H1 (cell line): ENCODE results near the gene SERPING1. TPM values are rescaled to one million over a fixed set of nuclear protein-coding genes. Genes with fewer than 3 reads are reported as not detected.

ENCODE experiments used
- CTCF ChIA-PET: fragments of 300-600 bp; sonication (Branson Sonifier 250); formaldehyde crosslinking; loops from one replicate; lab custom pipeline; 2021; ENCODE audit not compliant: partially characterized antibody; lab: Charles Lee
- POLR2A ChIA-PET: fragments of 300-600 bp; sonication (Branson Sonifier 250); formaldehyde crosslinking; loops from one replicate; lab custom pipeline; 2021; ENCODE audit warnings: inconsistent platforms; ENCODE audit not compliant: partially characterized antibody; lab: Charles Lee
- DNase-seq, 2 experiments: peaks; one replicate each; pipeline versions ENCODE4 v3.0.0 to v3.0.0-alpha.2; 2010 to 2022; ENCODE audit warnings: low spot score in 2 of 2, low read depth in 1 of 2, mixed read lengths in 1 of 2
- FAIRE-seq: peaks from 2 replicates; lab custom pipeline; 2011; peaks lifted over from hg19 to GRCh38; lab: Jason Lieb, UNC
- H2AFZ ChIP-seq: 2 replicates; pipeline ENCODE4 v1.8.1; 2012; ENCODE audit warnings: low read length, inconsistent platforms
- H2AK5ac ChIP-seq: 2 replicates; pipeline ENCODE4 v1.6.1; 2013; ENCODE audit warnings: low read depth, low read length
- H2BK120ac ChIP-seq: replicated peaks from 2 replicates; pipeline ENCODE3; 2013; ENCODE audit warnings: low read depth, low read length, inconsistent platforms
- H2BK12ac ChIP-seq: 2 replicates; pipeline ENCODE4 v1.6.1; 2013; ENCODE audit warnings: low read depth, low read length
- H2BK15ac ChIP-seq: 2 replicates; pipeline ENCODE4 v1.6.1; 2013; ENCODE audit warnings: low read length
- H2BK20ac ChIP-seq: 2 replicates; pipeline ENCODE4 v1.6.1; 2013; ENCODE audit warnings: low read length
- H2BK5ac ChIP-seq: 2 replicates; pipeline ENCODE4 v1.6.1; 2013; ENCODE audit warnings: low read depth, low read length
- H3K14ac ChIP-seq: 2 replicates; pipeline ENCODE4 v1.6.1; 2013; ENCODE audit warnings: inconsistent platforms; ENCODE audit not compliant: insufficient read length
- H3K18ac ChIP-seq: 2 replicates; pipeline ENCODE4 v1.6.1; 2013; ENCODE audit warnings: low read length; ENCODE audit errors: extremely low read depth
- H3K23ac ChIP-seq: 2 replicates; pipeline ENCODE4 v1.6.1; 2013; ENCODE audit warnings: inconsistent platforms; ENCODE audit not compliant: insufficient read length
- H3K23me2 ChIP-seq: 2 replicates; pipeline ENCODE4 v1.6.1; 2013; ENCODE audit warnings: low read depth, low read length
- H3K27ac ChIP-seq: 2 replicates; pipeline ENCODE4 v1.6.1; 2011; ENCODE audit warnings: low read depth, low read length, inconsistent platforms
- H3K27me3 ChIP-seq, 4 experiments: replicated peaks in 1 of 4; 1 replicate in 1 of 4; 2 replicates in 3 of 4; pipeline versions ENCODE4 v1.6.1 to v1.8.1; 2011 to 2013; ENCODE audit warnings: low read length in 3 of 4, mild to moderate bottlenecking in 3 of 4, inconsistent platforms in 2 of 4, mixed read lengths in 2 of 4, moderate library complexity in 1 of 4; ENCODE audit not compliant: control insufficient read depth in 3 of 4, insufficient read depth in 3 of 4; ENCODE audit errors: extremely low read depth in 1 of 4
- H3K36me3 ChIP-seq, 4 experiments: 2 replicates each; pipeline versions ENCODE4 v1.6.1 to v1.8.1; 2011 to 2013; ENCODE audit warnings: mild to moderate bottlenecking in 4 of 4, low read length in 3 of 4, moderate library complexity in 2 of 4, control low read depth in 1 of 4, inconsistent platforms in 1 of 4; ENCODE audit not compliant: insufficient read depth in 4 of 4, control insufficient read depth in 2 of 4
- H3K4ac ChIP-seq: replicated peaks from 2 replicates; pipeline ENCODE3; 2013; ENCODE audit warnings: low read length, low read depth, mixed read lengths, inconsistent platforms; ENCODE audit not compliant: insufficient read length
- H3K4me1 ChIP-seq, 4 experiments: replicated peaks in 1 of 4; 1 replicate in 1 of 4; 2 replicates in 3 of 4; pipeline versions ENCODE4 v1.6.1 to v1.8.1; 2011 to 2013; ENCODE audit warnings: low read length in 3 of 4, inconsistent platforms in 2 of 4, mixed read lengths in 1 of 4; ENCODE audit not compliant: insufficient read depth in 4 of 4, control insufficient read depth in 3 of 4
- H3K4me2 ChIP-seq, 2 experiments: 2 replicates each; pipeline versions ENCODE4 v1.6.1 to v1.8.1; 2011 to 2013; ENCODE audit warnings: low read depth in 2 of 2, low read length in 2 of 2, control low read depth in 1 of 2, inconsistent platforms in 1 of 2, mild to moderate bottlenecking in 1 of 2; ENCODE audit not compliant: insufficient read depth in 1 of 2
- H3K4me3 ChIP-seq, 4 experiments: fragments of 200-600, 300-600 bp in 1 of 4; sonication (generic), shearing (Covaris generic), sonication (Bioruptor Twin) in 1 of 4; 2 replicates each; pipeline versions ENCODE4 v1.5.1 to v1.8.1; 2011 to 2016; ENCODE audit warnings: low read length in 4 of 4, low read depth in 3 of 4, control low read depth in 2 of 4, inconsistent platforms in 2 of 4, mild to moderate bottlenecking in 2 of 4, mixed read lengths in 1 of 4, moderate library complexity in 1 of 4; ENCODE audit not compliant: insufficient read depth in 2 of 4; ENCODE audit errors: extremely low read depth in 1 of 4
- H3K56ac ChIP-seq: replicated peaks from 2 replicates; pipeline ENCODE3; 2013; ENCODE audit warnings: low read depth, mild to moderate bottlenecking, mixed read lengths, low read length, inconsistent platforms; ENCODE audit not compliant: insufficient read length
- H3K79me1 ChIP-seq: 2 replicates; pipeline ENCODE4 v1.6.1; 2013; ENCODE audit warnings: low read depth, low read length, control low read depth
- H3K79me2 ChIP-seq, 2 experiments: 2 replicates each; pipeline versions ENCODE4 v1.6.1 to v1.8.1; 2012 to 2013; ENCODE audit warnings: low read length in 2 of 2, mild to moderate bottlenecking in 2 of 2, inconsistent platforms in 1 of 2; ENCODE audit not compliant: insufficient read depth in 2 of 2, control insufficient read depth in 1 of 2
- H3K9ac ChIP-seq, 4 experiments: replicated peaks in 1 of 4; 1 replicate in 1 of 4; 2 replicates in 3 of 4; pipeline versions ENCODE4 v1.6.1 to v1.8.1; 2011 to 2013; ENCODE audit warnings: low read depth in 3 of 4, low read length in 3 of 4, control low read depth in 2 of 4, mild to moderate bottlenecking in 2 of 4, moderate library complexity in 2 of 4, inconsistent platforms in 1 of 4; ENCODE audit errors: extremely low read depth in 1 of 4
- H3K9me3 ChIP-seq, 2 experiments: 2 replicates each; pipeline versions ENCODE4 v1.6.1 to v1.8.1; 2012 to 2013; ENCODE audit warnings: mild to moderate bottlenecking in 2 of 2, moderate library complexity in 2 of 2, control low read depth in 1 of 2, inconsistent platforms in 1 of 2, low read depth in 1 of 2, low read length in 1 of 2, mixed read lengths in 1 of 2; ENCODE audit not compliant: insufficient read depth in 2 of 2
- H4K20me1 ChIP-seq, 2 experiments: replicated peaks in 1 of 2; 2 replicates each; pipeline versions ENCODE3 to v1.8.1; 2011 to 2013; ENCODE audit warnings: inconsistent platforms in 2 of 2, low read length in 2 of 2, mild to moderate bottlenecking in 1 of 2; ENCODE audit not compliant: insufficient read depth in 2 of 2, control insufficient read depth in 1 of 2
- H4K5ac ChIP-seq: 2 replicates; pipeline ENCODE4 v1.6.1; 2013; ENCODE audit warnings: low read length, low read depth, mixed read lengths, inconsistent platforms; ENCODE audit not compliant: insufficient read length
- H4K8ac ChIP-seq: 2 replicates; pipeline ENCODE4 v1.8.0; 2013; ENCODE audit warnings: mild to moderate bottlenecking, moderate library complexity, low read length, inconsistent platforms; ENCODE audit not compliant: insufficient read depth; ENCODE audit errors: extremely low read depth
- H4K91ac ChIP-seq: replicated peaks from 2 replicates; pipeline ENCODE3; 2013; ENCODE audit warnings: low read length, mixed read lengths, inconsistent platforms; ENCODE audit not compliant: insufficient read length
- EGR1 ChIP-seq: IDR thresholded peaks from 2 replicates; pipeline ENCODE4 v1.6.1; 2011; ENCODE audit warnings: low read depth, low read length, borderline replicate concordance
- NANOG ChIP-seq: IDR thresholded peaks from 2 replicates; pipeline ENCODE4 v1.6.1; 2011; ENCODE audit warnings: low read length, low read depth, mild to moderate bottlenecking, inconsistent platforms; ENCODE audit not compliant: insufficient read depth, poor library complexity, severe bottlenecking
- POLR2A ChIP-seq, 2 experiments: IDR thresholded peaks; 1 replicate in 1 of 2; 2 replicates in 1 of 2; pipeline ENCODE4 v1.6.1; 2011; ENCODE audit warnings: low read depth in 2 of 2, low read length in 2 of 2, mild to moderate bottlenecking in 2 of 2; ENCODE audit errors: control extremely low read depth in 1 of 2
- TAF7 ChIP-seq: optimal IDR thresholded peaks from 2 replicates; pipeline ENCODE3; 2011; ENCODE audit warnings: low read depth, mild to moderate bottlenecking, inconsistent platforms, low read length, moderate library complexity, borderline replicate concordance
- WGBS, 2 experiments: shearing (Covaris generic) in 1 of 2; methylation state at CpG; one replicate each; pipeline versions ENCODE4 v1.1.6 to v1.1.7; 2013 to 2015; ENCODE audit warnings: low lambda C conversion rate in 2 of 2, mixed read lengths in 2 of 2, inconsistent platforms in 1 of 2, low coverage in 1 of 2, missing lambda C conversion rate in 1 of 2; ENCODE audit not compliant: insufficient replicate concordance in 2 of 2, insufficient coverage in 1 of 2, insufficient read length in 1 of 2; ENCODE audit errors: extremely low coverage in 1 of 2, missing lambda C conversion rate in 1 of 2; 5-methylcytosine and 5-hydroxymethylcytosine counted together
- polyA plus RNA-seq, 7 experiments: library from polyadenylated mRNA; depleted of rRNA in 3 of 7; stranded (reverse) in 5 of 7; unstranded in 2 of 7; fragments of >200 nt in 5 of 7; fragments of 200-250 nt in 2 of 7; gene quantifications; 1 replicate in 5 of 7; 2 replicates in 1 of 7; 4 replicates in 1 of 7; pipeline versions ENCODE4 v1.2.1 to v1.2.3, GENCODE V29; 2011 to 2013; ENCODE audit warnings: missing spikeins in 2 of 7, mixed read lengths in 2 of 7
- total RNA-seq: library from RNA; stranded (reverse); fragmentation: NEBNext Ultra II Directional; extraction: Animal tissue kit (Norgen Biotek cat#: 25700); gene quantifications from 2 replicates; pipeline ENCODE4 v1.2.1, GENCODE V29; 2021

The SERPING1 gene
- total and polyA plus RNA-seq, 2 of the 8 experiments (the other 6 are each of a cell fraction or from before 2014, with no cell fraction given) = 50.9 to 54.8 TPM

DNA sequence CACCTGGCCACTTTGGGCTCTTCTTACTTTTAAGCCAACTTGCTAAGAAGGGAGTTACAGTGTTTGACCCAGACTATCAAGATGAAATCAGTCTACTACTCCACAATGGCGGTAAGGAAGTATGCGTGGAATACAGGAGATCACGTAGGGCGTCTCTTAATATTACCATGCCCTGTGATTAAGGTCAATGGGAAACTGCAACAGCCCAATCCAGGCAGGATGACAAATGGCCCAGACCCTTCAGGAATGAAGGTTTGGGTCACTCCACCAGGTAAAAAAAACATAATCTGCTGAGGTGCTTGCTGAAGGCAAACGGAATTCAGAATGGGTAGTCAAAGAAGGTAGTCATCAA is 53.2 kb downstream of the SERPING1 start:
- Histone ChIP-seq H3K27ac (no peak overlapping the region), H2BK15ac (no peak overlapping the region), H3K4me3 (peak overlapping the region in 1 of 4 experiments; percentile 56; a peak in 2 of 8 replicates), H3K23me2 (peaks cover 28% of the 10 kb centered on the region), H3K36me3 (no peaks in the 10 kb centered on the region), H2BK5ac (no peak overlapping the region), H3K23ac (no peak overlapping the region), H3K9ac (no peak overlapping the region), H3K27me3 (peaks cover 0 to 4% (median 1%) of the 10 kb centered on the region in 4 experiments; a peak in 5 of 7 replicates), H2BK12ac (no peak overlapping the region), H3K14ac (no peak overlapping the region), H4K8ac (no peak overlapping the region), H3K18ac (no peak overlapping the region), H3K79me1 (no peaks in the 10 kb centered on the region), H2AK5ac (no peak overlapping the region), H2AFZ (no peak overlapping the region), H2BK120ac (no peak overlapping the region), H2BK20ac (no peak overlapping the region), H3K9me3 (no peaks in the 10 kb centered on the region), H4K20me1 (peaks cover 10 to 15% of the 10 kb centered on the region in 2 experiments), H3K4me2 (peak overlapping the region; percentile 2 to 92; a peak in 3 of 4 replicates), H3K4me1 (peaks cover 21 to 41% (median 31%) of the 10 kb centered on the region in 4 experiments), H4K91ac (no peak overlapping the region), H3K79me2 (no peaks in the 10 kb centered on the region), H4K5ac (no peak overlapping the region), H3K56ac (no peak overlapping the region), H3K4ac (no peak overlapping the region)
- 82% methylated on average over 5 of the region's 5 CpGs; no CpG with 5 or more reads in 1 of the 2 experiments for WGBS, 2 experiments
- ChIA-PET POLR2A (interaction anchor here (0.8 to 29.6 kb wide), 11 partner anchors 3 to 215 kb away, joined by 3 to 1546 read pairs (median 55); partner anchors contain the start of genes CLP1, SERPING1, SLC43A1 and UBE2L6), CTCF (interaction anchor here (1.6 to 2.8 kb wide), 2 partner anchors 10 to 83 kb away, joined by 4 to 20 read pairs; partner anchors contain the start of gene UBE2L6)
- DNase-seq (no peak), FAIRE-seq (no peak)
- TF ChIP-seq POLR2A (IDR thresholded peaks at IDR 0.05; ENCODE audit: control extremely low read depth in 1 of 2, low read depth in 2 of 2, low read length in 2 of 2) (peak in 1 of 2 experiments; percentile 73; a peak in 2 of 3 replicates), EGR1 (no peak), NANOG (no peak), TAF7 (no peak)
